ENCODE measurements around the gene SUCLG2.

GRCh38 chr3:67327582-67327981, 326.8 kb downstream of the SUCLG2 start:
- TF ChIP-seq CTCF (IDR thresholded peaks at IDR 0.05) (no peak), POLR2A (IDR thresholded peaks at IDR 0.05) (no peak), POLR2AphosphoS5 (IDR thresholded peaks at IDR 0.05; ENCODE audit: insufficient read depth in 1 of 2, low read depth in 1 of 2) (no peak)
